ENCODE measurements around the gene SLC19A1.
"Not testable (repeated sequence)": the region's sequence is repeated elsewhere in the genome, so short reads cannot be mapped to it uniquely, and the experiment has no call there.

SLC19A1 gene

DNA sequence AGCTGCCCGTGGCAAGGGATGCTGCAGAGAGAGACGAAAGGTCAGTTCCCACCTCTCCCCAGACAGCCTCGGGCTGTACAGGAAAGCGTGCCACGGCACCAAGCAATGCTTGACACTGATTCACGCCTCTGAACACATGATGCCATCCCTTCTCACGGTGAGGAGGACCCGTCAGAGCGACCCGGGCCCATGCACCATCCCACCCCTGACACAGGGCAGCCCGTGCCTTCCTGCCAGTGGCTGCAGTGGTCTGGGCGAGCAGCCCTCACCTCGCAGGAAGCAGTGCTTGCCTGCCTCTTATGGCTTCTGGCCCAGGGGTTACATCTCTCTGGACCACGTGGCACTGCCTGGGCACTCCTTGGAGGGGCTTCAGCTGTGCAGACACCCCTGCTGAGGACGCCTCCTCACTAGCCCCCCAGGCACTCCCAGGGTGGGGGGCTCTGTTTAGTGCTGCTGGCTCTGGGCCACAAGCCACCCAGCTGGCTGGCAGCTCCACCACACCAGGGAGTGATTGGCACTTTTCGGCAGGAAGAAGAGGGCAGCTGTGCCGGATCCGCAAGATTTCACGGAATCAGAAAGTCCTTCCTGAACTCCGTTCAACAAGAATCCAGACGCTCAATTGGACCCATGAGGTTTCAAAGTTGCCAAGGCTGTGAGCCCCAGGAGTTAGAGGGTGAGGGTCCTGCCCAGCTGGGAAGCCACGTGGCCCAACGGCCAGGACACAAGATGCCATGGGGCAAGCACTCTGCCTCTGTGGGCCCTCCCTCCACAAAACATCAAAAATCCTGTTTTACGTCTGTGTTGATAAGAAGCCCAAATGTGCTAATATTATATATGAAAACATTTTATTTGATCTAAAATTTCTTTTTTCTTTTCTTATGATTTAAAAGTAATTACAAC lies 34.8 kb upstream of the SLC19A1 start:
- no peak for DNase-seq (ENCODE audit: low spot score)

DNA sequence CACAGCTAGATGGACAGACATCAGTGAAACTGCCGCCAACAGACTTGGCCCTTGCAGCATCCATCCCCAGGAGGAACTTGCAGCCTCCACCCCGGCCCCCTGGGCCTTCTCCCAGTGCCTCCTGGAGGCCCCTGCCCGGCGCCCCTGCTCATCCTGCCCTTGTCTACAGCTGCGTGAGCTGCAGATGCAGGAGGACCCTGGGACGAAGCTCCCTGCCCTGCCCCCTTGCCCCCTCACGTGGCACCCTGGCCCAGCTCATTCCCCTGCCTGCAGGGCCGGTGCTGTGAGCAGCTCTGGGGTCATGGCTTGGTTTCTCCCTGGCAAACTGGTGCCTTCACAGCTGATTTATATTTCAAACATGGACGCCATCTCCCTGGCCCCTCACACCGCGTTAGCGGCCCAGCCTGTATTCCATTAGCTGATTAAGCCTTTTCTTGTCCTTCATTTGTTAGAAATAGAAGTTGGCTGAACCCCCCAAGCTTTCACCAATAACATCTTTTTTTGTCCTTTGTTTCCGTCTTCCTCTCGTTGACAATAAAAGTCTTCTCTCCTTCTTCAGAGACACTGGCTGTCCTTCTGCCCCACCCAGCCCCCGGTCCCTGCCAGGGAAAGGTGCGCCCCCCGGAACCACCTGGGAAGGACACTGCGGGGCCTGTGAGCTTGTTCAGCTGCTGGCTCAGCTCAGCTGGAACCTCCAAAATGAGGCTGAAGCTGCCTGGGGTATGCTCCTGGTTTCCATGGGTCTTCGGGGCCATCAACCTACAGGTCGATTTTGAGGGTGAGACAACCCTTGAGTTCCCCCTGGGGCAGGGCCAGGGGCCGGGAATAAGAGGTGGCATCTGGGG lies 34.0 kb upstream of the SLC19A1 start:
- DNase-seq (ENCODE audit: low spot score), result no peak

DNA sequence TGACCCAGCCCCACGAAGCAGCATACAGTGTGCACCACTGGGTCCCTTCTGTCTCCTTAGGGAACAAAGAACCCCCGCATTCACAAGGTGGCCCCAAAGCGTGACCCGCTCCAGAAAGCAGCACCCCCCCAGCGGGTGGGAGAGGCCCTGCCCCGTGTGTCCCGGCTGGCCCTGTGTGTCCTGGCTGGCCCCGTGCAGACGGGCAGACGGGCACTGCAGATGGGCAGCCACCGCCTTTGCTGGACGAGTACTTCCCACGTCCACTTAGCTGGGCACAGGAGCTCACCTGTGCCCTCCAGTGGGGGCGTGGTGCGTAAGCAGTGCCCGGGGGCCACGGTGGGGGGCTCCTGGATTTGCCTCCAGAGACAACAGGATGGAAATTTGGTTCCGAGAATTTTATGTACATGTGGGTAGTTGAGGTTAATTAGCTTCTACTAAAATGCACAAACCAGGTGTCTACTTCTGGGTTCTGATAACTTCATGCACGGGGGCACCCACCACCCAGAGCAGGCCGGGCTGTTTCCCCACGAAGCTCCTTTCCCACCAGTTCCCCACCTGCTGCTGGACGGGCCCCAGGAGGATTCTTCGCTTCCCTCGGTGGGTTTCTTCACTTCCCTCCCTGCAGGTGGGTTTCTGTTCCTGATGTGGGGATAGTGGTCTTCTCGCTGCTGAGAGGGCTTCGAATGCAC lies 33.2 kb upstream of the SLC19A1 start:
- no peak for DNase-seq (ENCODE audit: low spot score)

DNA sequence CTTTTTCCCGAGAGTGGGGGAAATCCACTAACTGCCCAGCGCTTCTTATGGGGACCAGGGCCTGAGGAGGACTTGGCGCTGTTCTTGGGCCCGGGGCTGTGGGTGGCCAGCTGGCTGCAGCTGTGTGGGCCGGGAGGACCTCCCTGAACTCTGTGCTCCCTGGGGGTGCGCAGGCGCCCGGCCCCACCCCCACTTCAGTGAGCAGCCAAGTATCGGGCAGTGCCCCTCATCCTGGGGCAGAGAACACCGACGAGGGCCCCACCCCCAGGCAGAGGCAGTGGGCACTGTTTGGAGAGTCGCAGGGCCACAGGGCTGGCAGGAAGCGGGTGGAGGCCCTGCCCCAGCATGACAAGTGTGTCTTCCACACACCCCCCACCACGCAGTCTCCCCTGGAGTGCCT lies 32.5 kb upstream of the SLC19A1 start:
- DNase-seq (ENCODE audit: low spot score), result no peak

DNA sequence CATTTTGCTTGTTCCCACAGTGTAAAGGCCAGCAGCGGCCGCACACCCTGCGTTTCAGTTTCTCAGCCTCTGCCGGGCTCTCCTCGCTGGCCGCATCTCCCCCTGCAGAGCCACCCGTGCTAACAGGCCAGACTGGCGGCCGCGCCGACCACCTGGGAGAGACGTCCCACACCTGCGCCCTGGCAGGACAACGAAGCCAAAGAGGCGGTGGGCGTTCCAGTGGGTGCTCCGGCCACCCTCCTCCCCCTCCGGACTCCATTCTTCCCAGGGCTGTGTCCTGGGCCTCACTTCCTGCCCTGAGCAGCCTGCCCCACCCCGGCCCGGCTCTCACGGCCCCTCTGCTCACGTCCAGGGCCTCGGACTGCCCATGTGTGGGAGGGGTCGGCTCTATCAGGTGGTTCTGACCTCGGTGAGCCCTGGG lies 31.9 kb upstream of the SLC19A1 start:
- no peak for DNase-seq (ENCODE audit: low spot score)

DNA sequence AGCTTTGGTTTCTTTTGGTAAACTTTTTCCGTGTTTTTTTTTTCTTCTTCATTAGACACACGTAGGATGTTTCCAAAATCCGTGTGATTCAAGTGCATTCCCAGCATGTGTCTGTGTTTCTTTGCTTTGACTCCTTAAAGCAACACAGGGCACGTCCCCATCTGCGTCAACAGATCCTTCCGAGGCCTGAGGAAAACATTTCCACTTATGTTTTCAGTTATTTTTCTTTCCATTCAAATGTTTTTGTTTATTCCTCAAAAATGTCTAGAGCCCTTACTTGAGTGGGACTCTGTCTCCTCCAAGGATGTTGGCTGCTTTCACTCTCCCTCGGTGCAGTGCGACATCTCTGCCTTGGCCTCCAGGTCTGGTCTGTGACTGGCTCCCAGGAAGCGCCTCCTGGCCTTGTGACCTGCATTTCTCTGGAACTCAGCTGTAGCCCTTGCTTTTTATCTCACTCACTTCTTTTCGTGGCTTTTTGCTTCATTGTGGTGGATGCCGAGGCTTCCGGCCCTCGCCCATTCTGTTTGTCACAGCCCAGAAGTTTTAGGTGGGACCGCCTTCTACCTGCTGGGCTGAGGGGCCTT lies 31.3 kb upstream of the SLC19A1 start:
- no peak for DNase-seq (ENCODE audit: low spot score)

DNA sequence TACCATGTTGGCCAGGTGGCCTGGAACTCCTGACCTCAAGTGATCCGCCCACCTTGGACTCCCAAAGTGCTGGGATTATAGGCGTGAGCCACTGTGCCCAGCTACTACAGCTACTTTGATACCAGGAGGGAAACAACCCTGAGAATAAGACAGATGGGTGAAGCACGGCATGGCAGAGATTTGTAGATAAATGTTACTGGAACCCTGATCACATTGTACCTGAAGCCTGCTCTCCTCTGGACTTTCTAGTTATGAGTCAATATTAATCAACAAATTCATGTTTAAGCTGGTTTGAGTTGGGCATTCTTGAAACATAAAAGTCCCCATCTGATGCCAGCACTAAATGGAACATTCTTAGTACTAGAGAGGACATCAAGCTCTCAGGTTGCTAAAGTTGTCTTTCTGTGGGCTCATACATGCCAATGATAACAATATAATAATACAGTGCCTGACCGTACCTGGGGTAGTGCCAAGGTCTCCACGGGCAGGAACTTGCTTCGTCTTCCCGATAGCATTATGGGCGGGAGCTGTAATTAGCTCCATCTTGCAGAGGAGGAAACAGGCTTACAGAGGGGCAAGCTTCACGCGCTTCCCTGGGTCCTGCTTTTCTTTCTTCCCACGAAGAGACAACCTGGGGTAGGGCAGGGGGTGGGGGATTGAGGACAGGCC lies 30.7 kb upstream of the SLC19A1 start:
- DNase-seq (ENCODE audit: low spot score), result no peak

DNA sequence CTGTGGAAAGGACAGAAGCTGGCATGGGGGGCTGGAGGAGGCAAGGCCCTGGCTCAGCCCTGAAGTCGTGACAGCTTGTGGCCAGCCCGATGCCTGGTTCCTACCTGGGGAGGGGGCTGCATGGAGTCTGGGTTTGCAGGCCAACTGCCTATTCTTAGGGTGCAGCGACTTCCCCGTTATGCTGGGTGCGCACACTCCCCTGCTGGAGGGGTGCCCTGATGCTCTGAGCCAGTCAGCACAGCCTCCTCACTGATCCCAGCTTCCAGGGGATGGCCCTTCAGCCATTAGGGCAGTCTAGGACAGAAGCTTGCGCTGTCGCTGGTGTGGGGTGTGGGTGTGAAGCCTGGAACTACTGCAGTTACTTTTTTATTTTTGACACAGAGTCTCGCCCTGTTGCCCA lies 30.0 kb upstream of the SLC19A1 start:
- no peak for DNase-seq (ENCODE audit: low spot score)

DNA sequence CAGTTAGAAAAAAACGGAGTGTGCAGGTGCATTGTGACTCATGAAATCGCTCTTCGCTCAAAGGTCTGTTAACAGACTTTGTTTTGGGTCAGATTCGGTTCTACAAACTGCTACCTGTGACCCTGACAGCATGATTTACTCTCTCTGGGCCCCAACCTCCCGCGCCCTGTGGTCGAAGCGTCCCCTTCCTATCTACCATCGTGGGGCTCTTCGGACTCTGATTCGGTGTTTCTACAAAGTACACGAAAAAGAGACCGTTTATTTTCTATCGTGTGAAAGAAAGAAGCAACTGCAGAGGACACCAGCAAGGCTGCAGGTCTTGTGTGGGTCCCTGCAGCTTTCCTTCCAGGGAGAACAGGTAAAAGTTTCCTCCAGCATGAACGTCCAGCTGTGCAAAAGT lies 29.4 kb upstream of the SLC19A1 start:
- DNase-seq (ENCODE audit: low spot score), result no peak

DNA sequence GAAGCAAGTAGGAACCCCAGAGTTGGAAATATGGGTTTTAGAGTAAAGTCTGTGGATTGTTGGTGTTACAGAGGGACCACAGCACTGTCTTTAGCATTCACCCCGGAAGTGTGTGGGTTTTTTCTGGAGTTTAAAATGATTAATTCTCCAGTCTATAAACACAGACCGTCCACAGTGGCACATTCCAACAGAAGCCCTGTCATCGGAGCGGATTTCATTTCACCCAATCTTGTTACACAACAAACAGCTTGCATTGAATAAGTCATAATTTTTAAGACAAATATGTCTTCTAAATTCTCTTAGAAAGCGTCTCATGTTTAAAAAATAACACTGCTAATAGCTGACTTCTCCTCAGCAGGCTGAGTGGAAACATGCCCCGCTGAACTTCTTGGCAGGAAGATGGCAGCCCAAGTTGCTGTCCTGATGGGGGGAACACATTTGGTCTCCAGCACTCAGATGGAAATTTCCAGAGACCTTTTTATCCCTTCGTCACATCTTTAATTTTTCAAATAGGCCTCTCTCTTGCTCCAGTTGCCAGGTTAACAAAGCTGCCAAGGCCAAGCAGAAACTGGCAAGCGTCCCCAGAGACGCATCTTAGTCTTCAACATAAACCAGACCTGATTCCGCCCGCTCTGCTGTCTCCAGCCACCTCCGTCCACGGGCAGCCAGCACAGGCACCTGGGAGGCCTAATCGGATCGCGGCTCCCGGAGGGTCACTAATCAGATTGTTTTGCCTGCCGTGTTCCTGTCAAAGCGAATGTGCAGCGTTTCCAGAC lies 28.8 kb upstream of the SLC19A1 start:
- DNase-seq (ENCODE audit: low spot score), result no peak

DNA sequence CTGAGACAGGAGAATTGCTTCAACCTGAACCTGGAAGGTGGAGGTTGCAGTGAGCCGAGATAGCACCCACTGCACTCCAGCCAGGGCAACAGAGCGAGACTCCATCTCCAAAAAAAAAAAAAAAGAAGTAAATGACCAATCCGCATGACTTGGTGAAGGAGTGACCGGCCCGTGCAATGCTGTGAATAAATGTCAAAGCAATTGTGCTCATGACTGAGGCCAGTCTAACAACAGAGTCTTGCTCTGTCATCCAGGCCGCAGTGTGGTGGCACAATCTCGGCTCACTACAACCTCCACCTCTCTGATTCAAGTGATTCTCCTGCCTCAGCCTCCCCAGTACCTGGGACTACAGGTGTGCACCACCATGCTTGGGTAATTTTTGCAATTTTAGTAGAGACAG lies 27.8 kb upstream of the SLC19A1 start:
- DNase-seq (ENCODE audit: low spot score), result no peak

DNA sequence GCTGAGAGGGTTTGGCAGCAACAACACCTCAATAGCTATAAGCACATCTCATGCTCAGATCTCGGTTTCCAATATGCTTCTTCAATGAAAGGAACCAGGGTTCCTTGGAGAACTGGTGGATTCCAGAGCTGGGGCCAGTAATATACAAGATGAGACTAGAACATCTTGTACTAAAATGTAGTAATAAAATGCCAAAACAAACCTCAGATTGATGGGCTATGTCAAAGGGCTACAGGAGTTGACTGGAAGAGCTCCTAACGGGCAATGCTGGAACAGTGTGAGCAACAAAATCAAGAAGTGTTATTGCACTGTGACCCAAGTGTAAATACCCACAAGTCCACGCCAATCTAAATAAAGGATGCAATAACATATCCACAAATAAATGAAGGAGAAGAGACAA lies 26.1 kb upstream of the SLC19A1 start:
- no peak for DNase-seq (ENCODE audit: low spot score)

DNA sequence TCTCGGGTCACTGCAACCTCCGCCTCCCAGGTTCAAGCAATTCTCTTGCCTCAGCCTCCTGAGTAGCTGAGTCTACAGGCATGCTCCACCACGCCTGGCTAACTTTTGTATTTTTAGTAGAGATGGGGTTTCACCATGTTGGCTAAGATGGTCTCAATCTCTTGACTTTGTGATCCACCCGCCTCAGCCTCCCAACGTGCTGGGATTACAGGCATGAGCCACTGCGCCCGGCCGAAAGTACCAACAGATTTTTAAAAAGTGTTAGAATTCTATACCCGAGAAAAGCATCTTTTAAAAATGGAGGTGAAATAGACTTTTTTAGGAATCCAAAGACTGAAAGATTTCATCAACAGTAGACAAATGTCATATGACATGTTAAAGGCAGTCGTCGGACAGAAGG lies 21.9 kb upstream of the SLC19A1 start:
- not testable (repeated sequence) for DNase-seq (ENCODE audit: low spot score)

DNA sequence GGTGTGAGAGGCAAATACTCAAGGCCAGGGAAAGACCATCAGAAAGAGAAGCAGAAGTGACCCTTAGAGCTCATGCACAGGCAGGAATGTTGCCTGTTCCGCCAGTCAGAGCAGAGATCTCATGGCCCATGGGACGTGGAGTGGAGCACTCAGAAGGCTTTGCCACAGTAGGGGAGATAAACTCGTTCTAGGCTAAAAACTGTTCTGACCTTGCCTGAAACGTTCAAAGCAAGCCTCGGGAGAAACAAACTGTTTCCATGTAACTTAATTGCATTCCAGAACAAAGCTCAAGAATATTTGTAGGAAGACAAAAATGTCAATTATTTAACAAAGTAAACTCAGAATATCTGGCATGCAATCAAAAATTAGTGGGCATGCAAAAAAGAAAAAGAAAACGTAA lies 20.7 kb upstream of the SLC19A1 start:
- DNase-seq (ENCODE audit: low spot score), result no peak

DNA sequence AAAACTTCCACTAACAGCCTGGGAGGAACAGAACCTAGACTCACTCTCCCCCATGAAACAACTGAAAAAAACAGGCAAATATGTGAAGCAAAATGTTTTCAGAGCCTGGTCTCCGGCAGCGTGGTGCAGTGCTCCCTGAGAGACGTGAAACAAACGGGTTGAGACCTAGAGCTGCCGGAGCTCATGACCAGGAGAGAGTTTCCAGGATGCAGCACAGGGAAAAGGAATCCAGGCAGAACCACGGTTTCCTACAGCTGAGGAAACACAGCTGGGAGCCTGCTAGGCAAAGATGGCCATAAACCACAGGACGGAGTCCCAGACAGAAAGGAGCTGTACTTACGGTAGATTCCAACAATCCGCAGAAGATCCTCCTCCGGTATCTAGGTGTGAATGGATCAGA lies 20.2 kb upstream of the SLC19A1 start:
- DNase-seq (ENCODE audit: low spot score), result no peak

DNA sequence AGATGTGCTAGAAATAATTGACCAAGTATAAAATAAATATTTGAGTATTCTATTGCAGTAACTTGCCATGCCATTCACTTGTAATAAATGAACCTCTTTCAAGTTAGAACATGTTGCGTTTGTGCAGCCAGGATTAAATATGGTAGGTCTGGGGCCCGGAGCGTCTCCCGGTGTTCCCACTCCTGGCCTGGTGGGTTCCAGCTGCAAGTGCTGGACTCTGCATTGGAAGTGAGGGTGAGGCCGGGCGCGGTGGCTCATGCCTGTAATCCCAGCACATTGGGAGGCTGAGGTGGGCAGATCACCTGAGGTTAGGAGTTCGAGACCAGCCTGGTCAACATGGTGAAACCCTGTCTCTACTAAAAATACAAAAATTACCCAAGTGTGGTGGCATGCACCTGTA lies 19.0 kb upstream of the SLC19A1 start:
- not testable (repeated sequence) for DNase-seq (ENCODE audit: low spot score)

DNA sequence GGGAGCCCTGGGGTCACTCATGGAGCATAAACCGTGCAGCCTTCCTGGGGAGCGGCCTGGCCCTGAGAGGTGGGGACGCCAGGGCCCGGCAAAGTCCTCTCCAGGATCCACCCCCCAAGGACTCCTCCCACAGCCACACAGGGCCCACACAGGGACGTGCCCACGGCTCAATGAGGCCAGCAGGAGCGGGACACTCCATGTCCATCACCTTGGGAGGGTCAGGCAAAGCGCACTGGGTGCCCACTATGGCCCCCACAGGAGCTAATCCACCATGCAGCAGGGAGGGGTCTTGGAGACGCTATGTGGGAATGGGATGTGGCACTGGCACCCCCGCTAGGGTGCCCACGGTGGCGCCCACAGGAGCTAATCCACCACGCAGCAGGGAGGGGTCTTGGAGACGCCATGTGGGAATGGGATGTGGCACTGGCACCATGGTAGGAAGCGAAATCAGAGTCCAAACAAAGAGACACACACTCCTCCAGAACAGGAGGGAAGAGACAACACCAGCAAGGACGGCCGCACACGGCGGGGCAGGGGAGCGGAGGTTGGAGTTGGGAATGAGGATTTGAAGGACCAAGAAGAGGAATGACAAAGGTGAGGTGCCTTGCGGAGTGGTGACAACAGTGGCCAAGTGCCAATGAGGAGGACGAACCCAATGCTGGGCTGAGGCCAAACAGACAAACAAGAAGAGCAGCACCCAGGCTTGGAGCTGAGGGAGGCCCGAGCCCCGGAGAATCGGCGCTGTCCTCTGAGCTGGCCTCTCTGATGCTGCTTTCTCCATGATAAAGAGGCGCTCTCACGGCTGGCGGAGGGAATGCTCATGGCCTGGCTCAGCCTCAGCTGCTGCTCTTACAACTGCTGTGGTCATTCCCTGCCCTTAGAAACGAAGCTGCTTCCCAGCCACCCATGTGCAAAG lies 18.1 kb upstream of the SLC19A1 start:
- no peak for DNase-seq (ENCODE audit: low spot score)

DNA sequence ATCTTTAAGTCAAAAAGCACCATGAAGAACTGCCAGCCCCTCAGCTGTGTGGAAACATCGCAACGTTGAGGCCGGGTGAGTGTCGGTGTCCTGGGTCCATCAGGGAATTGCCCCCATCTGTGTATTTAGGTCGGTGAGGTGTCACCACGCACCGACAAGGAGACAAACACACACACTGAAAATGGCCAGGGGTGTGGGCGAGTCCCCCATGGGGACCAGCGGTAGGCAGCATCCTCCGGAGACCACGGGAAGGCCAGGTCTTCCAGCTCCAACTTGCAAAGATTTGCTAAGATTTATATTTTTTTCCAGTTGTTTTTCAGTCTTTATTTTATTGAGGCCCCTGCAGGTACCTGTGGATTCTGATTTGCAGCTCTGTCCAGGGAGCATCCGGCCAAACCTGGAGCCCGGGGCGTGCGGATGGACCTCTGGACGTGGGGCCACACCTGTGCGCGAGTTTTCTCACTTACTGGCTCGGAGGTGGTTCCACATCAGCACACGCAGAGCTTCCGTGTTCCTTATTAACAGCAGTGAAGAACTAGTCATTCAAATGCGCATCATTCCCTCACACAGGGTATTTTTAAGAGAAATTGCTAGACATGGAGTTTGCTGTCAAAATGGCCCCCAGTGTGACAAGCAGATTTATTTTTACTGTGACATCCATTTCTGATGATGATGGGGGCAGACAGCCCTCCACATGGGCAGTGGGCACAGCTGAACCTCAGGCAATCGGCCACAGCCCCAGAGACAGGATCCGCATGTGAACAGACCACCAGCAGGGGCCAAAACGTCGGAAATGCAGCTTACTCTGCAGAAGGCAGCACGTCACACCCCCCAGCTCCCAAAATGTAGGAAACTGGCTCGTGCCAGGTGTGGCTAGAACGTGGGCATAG lies 17.2 kb upstream of the SLC19A1 start:
- no peak for DNase-seq (ENCODE audit: low spot score)
